Measurements from ENCODE around the gene SPINT1.
"Not testable (repeated sequence)": the region's sequence is repeated elsewhere in the genome, so short reads cannot be mapped to it uniquely, and the experiment has no call there.

SPINT1 gene

DNA sequence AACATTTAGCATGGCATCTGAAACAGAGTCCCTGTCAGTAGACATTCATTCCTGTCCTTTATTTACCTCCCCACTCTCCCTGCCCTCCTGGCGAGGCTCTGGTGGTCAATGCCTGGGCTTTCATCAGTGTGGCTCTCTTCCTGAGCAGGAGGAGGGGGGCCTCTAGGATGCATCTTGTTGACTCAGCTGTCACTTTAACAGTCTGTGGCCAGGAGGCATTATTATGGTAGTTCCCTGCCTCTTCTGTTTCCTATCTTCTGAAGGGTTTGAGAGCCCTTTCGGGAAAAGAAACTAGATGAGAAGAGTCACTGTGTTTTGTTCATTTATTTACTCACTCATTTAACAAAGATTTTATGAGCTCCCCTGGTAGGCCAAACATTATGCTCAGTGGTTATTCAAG, 13.0 kb upstream of the SPINT1 start:
- FAIRE-seq = no peak

DNA sequence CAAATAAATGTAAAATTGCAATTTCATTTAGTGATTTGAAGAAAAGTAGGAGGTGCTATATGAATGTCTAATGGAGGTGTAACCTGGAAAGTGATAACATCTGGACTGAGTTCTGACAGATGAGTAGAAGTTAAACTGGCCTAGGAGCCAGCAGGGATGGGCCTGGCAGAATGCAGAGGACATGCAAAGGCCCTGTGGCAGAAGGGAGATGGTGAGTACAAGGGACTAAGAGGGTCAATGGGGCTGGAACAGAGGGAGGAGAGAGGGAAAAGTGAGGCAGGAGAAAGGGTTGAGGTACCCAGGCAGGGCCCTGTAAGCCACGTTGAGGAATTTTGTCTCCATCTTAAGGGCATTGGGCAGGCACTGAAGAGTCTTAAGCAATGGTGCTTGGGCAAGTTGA, 12.0 kb upstream of the SPINT1 start:
- no peak for FAIRE-seq

DNA sequence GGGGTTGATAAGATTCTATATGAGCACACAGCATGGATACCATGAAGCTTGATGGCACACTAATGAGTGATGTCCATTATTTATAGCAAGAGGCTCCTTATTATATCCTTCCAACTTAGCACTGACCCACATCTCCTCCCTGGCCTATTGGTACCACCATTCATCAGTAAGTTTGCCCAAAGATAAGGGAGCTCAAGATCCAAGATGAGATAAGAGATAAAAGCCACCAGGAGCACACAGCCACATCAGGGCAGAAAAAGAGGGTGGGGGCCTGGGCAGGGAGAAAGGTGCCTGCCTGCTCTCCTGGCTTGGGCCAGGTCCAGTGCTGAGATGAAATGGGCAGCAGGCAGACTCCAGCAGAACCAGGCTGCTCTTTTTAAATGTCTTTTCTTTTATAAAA, 10.9 kb upstream of the SPINT1 start:
- FAIRE-seq = no peak

DNA sequence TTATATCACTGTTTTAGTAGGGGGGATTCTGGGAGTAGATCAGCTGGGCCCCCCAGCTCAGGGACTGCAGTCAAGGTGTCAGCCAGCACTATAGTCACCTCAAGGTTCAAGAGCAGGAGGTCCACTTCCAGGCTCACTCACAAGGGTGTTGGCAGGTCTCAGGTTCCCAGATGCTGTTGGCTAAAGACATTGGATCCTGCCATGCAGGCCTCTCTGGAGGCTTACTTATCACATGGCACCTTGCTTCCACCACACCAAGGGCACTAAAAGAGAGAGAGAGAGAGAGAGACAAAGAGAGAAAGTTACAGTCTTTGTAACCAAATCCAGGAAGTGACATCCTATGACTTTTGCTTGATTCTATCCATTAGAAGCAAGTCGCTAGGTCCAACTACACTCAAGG, 7.8 kb upstream of the SPINT1 start:
- FAIRE-seq = no peak

DNA sequence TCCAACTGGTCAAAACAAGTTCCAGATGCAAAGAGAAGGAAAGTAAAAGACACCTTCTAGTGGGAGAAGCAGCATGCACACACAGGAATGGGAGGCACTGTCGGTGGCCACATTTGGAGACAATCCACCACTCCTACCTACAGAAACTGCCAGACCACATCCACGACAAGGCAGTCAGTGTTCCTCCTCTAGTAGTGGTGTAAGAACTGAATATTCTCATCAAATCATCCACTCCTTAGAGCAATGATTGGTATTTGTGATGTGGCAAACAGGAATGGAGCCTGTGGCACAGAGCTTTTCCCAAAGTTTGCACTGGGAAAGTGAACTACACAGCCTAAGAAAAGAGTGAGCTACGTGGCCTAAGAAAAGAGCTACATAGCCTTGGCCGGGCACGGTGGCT, 5.1 kb upstream of the SPINT1 start:
- no peak for FAIRE-seq

DNA sequence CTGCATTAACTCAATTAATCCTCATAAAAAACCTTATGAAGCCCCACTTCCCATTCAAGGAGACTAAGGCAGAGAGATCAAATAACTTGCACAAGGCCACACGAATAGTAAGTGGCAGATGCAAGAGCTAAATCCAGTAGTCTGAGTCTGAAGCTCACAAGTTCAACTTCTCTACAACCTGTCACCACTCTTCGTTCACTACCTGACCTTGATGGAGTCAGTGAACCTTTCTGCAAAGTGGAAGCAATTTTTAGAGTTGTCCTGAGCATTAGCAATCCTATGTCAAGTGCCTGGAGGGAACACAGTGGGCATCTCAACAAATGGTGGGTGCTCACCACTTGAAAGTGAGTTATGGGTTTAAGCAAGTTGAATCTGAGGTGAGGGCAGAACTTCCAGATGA, 2.1 kb upstream of the SPINT1 start:
- no peak for FAIRE-seq

DNA sequence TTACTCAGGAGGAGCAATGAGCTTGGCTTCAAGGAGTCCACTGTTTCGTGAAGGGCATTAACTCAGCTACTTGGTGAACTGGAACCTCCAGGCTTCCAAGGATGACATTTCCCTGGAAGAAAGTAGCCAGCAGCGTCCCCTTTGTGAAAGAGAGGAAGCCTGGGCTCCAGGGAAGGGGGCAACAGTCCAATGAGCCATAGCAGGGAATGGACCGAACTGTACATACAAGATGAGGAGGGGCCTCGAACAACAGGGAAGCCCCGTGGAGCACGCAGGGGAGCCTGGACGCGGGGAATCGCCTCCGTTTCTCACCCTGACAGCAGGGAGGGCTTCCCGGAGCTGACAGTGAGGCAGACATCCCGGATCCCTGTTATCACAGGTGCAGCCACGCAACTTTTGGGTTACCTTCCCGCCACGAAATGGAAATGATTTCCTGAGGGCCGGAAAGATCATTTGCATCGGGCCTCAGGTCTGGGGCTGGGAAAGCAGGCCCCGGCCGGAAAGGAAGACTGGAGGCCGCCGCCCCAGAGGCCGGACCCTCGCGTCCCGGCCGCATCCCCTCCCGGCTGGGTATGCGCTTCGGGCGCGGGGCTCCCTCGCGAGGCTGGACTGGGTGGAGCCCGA, 475 bp upstream of the SPINT1 start:
- no peak for FAIRE-seq

DNA sequence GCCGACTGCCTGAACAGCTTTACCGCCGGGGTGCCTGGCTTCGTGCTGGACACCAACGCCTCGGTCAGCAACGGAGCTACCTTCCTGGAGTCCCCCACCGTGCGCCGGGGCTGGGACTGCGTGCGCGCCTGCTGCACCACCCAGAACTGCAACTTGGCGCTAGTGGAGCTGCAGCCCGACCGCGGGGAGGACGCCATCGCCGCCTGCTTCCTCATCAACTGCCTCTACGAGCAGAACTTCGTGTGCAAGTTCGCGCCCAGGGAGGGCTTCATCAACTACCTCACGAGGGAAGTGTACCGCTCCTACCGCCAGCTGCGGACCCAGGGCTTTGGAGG, 815 bp downstream of the SPINT1 start:
- no peak for FAIRE-seq

DNA sequence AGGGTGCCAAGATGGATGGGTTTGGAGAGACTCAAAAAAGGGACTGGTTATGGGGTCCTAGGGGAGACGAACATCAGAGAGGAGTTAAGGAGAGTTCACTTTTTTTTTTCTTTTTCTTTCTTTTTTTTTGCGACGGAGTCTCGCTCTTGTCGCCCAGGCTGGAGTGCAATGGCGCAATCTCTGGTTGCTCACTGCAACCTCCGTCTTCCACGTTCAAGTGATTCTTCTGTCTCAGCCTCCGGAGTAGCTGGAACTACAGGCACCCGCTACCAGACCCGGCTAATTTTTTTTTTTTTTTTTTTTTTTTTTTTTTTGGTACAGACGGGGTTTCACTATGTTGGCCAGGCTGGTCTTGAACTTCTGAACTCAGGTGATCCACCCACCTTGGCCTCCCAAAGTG, 1.2 kb downstream of the SPINT1 start:
- no peak for FAIRE-seq

DNA sequence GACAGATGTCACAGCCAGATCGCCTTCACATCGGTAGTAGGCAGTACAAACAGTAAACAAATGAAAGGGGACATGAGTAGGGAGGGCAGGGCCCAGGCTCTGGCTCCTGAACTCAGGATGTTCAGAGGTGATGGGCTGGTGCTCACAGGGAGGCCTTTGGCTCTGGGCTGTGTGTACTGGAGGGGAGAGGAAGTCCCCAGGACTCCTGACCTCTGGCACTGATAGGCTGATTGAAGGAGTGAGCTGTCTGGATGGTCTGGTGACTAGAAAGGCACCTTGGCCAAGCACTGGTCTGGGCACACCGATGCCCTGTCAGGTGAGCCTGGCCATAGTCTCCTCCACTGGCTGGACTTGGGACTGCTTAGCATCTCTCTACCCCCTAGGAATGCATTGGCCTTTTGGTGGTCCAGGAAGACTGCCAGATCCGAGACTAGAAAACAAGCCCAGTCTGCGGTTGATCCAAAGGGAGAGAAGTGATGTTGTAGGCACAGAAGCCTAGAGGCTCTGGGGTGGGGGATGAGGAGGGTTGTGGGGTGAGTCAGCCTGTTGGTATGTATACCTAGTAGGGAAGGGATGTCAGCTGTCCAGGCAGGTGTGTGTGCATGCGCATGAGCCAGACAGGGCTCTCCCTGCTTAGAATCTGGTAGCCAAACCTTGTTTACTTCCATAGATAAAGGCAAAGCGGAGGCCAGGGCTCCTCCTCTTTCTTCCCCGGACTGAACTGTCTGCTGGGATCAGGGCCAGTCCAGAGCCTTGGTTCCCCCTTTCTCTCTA, 1.9 kb downstream of the SPINT1 start:
- FAIRE-seq = no peak

DNA sequence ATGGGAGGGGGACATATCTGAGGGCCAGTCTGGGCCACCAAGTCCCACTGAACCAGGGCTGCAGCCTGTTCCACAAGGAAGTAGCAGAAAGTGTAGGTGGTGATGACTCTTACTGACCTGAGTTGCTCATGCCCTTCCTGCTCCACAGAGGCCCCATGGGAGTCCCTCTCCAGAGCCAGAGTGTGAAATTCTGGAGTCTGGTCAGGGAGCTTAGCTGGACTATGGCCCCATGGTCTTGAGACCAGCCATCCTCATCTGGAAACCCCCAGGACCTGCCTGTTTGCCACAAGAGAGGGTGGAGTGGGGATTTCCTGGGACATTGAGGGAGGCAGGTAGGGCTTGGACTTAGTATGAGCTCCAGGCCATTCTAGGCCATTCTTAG, 3.0 kb downstream of the SPINT1 start:
- no peak for FAIRE-seq

DNA sequence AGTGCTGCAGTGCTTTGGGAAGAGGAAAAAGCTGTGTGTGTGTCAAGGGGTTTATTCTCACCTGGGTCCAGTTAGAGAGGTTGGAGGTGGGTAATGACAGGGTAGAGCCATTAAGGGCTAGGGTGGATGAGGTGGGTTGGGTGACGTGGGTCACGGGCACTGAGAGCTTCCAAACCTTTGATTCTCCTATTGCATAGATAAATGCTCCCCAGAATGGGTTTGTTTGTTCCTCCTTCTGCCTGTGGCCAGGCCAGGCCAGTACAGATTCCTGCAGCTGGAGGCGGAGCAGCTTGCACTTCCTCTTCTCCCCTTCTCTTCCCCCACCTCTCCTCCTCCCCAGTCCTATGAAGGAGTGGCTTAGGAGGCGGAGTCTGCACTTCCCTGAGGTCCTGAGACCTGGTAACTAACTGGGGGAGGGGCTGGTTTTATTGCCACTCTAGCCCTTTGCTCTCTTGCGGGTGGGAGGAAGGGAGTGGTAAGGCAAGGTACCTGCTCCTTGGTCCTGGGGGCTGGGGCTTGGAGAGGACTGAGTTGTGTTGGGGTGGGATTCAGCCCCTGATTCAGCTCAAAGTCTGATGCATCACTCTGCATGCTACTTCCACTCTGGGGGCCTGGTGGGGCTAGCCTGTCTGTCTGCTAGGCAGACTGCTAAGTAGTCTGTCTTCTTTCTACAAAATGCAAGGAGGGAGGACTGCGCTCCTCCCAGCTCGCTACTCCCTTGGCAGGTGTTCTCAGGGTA, 3.5 kb downstream of the SPINT1 start:
- FAIRE-seq = no peak

DNA sequence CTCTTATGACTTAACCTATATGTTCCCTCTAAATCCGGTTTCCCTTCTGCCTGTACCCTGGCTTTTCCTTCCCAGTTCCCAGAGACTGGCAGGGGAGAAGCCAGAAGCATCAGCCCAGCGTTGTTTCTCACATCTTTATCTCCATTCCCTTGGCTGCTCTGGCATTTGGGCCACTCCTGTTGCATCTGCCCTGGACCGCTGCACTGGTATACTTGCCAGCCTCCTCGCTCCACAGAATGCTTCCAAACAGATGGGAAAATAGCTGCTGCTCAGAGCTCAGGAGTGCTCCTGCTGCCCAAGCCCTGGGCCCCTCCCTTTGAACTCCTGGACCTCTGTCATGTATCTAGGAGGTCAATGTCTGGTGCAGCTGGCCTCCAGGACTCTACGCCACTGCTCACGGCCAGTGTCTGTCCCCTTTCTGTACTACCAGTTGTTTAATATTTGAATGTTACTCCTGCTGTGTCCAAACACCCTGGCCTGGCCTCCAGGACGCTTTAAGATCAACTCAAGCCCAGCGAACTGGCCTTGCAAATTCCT, 6.8 kb downstream of the SPINT1 start:
- FAIRE-seq = no peak

DNA sequence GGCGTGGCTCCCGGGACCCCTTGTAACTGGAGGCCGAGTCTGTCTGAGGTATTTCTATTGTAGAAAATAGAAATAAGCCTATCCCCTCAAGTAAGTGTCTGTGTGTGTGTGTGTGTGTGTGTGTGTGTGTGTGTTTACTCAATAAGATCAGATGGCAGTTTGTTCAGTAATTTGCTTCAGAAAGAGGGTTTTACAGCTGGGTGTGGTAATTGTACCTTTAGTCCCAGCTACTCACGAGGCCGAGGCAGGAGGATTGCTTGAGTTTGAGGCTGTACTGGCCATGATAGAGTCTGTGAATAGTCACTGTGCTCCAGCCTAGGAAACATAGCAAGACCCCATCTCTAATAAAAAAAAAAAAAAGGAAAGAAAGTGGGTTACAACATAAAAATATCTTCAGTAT, 8.7 kb downstream of the SPINT1 start:
- FAIRE-seq = no peak

DNA sequence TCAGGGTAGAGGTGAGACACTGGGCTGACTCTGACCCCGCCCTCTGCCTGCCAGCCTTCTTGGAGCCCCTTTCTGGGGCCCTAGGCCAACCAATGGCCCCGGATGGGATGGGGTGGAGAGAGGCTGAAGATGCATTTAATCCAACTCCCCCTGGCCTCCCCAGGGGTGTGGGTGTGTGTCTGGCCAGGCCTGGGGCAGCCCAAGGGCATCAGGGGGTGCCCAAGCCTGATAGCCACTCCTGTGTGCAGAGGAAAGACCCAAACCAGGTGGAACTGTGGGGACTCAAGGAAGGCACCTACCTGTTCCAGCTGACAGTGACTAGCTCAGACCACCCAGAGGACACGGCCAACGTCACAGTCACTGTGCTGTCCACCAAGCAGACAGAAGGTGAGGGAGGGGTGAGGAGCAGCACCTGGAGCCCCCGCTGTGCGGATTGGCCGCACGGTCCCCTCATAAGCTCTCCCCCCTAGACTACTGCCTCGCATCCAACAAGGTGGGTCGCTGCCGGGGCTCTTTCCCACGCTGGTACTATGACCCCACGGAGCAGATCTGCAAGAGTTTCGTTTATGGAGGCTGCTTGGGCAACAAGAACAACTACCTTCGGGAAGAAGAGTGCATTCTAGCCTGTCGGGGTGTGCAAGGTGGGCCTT, 9.5 kb downstream of the SPINT1 start:
- FAIRE-seq = no peak

DNA sequence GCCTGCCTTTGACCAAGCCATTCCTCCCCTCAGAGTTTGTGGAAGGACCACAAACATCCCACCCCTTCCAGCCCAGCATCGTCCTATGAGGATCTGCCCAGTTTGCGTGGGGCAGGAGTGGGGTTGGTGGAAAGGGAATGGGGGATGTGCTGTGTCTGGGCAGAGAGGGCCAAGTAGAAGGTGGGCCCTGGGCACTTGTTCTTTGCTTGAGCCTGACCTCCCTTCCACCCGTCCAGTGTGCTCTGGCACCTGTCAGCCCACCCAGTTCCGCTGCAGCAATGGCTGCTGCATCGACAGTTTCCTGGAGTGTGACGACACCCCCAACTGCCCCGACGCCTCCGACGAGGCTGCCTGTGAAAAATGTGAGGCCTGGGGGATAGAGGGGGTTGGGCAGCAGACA, 10.3 kb downstream of the SPINT1 start:
- FAIRE-seq = no peak

DNA sequence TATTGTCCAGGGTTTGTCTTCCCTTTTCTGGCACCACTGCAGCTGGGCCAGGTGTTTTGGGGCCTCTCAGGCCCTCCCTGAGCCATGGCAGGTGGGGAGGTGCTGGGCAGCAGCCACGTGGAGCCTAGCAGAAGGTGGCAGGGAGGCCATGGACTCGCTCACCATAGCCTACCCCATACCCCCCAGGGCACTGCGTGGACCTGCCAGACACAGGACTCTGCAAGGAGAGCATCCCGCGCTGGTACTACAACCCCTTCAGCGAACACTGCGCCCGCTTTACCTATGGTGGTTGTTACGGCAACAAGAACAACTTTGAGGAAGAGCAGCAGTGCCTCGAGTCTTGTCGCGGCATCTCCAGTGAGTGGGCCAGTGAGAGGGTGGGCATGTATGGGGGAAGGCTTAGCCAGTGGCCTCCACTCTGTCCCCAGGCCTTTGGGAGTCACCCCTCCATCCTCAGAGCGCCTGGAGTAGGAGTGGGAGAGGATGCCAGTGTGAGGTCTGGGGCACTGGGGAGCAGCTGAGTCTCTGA, 11.9 kb downstream of the SPINT1 start:
- FAIRE-seq = no peak

DNA sequence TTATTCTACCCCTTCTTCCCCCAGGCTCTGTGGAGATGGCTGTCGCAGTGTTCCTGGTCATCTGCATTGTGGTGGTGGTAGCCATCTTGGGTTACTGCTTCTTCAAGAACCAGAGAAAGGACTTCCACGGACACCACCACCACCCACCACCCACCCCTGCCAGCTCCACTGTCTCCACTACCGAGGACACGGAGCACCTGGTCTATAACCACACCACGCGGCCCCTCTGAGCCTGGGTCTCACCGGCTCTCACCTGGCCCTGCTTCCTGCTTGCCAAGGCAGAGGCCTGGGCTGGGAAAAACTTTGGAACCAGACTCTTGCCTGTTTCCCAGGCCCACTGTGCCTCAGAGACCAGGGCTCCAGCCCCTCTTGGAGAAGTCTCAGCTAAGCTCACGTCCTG, 12.9 kb downstream of the SPINT1 start:
- no peak for FAIRE-seq

DNA sequence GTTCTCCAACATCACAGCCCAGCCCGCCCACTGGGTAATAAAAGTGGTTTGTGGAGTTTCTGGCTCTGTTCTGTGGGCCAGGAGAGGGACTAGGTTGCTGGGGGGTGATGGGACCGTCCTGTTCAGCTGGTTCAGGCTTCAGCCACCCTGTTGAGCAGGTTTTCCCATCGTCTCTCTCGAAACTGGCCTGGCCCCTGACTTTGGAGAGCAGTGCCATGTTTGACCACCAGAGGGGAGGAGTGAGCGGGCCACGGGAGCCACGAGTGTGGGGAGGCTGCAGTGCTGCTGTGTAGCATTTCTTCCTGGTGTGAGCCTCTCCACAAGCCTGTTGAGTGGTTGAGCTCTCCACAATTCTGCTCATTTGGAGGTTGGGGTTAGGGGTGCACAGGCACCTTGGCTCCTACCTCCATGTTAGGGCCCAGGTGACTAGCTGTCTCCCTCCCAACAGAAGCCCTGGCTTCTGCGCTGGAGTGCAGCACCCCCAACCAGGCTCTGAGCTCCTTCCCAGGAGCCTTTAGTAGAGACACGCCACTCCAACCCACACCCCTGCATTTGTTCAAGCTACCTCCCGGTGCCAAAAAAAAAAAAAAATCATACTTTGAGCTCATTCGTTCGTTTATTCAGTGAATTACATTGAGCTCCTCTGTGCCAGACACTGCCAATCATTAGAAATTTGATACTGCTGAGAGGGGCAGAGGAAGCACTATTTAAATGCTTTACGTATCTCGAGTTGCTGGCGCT, 13.9 kb downstream of the SPINT1 start:
- no peak for FAIRE-seq

DNA sequence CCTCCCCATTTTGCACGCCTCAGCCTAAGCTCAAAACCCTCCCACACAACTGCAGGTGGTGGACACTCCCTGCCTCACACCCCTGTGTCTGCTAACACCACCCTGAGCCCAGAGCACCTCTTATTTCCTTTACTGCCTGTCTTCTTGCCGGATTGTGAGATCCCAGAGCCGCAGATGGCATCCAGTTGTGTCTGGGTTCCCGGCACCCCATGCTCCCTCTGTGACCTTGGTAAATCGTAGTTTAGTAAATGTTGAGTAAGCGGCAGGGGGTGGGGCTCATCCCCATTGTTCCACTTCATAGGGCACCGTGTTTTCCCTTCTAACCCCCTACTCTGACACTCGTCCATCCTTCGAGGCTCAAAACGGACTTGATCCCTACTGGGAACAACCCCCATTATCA, 14.9 kb downstream of the SPINT1 start:
- no peak for FAIRE-seq

DNA sequence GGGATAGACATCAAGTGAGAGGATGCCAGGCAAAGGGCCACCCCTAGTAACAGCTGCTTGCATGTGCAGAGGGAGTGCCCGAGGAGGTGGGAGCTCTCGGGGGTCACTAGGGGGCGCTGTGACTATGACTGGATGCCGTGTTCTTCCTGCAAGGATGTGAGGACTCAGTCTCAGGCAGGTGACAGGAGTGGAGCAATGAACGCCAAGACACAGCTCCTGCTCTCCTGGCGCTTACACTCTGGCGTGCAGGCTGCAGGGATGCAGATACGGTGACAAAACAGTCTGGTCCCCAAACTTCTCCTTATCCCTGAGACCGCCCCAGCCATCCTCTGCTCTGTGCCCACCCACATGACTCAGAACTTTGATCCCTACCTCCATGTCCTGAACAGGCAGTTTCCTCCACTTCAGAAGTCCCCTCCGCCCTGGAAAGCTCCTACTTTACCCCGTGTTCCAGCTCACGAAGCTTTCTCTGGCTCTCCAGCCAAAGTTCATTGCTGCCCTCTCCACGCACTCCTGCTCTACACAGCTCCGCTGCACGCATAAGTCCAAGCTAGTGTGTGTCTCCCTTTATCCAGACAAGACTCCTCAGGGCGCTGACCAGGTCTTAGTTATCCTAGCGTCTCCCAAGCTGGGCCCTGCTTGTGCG, 15.5 kb downstream of the SPINT1 start:
- no peak for FAIRE-seq

DNA sequence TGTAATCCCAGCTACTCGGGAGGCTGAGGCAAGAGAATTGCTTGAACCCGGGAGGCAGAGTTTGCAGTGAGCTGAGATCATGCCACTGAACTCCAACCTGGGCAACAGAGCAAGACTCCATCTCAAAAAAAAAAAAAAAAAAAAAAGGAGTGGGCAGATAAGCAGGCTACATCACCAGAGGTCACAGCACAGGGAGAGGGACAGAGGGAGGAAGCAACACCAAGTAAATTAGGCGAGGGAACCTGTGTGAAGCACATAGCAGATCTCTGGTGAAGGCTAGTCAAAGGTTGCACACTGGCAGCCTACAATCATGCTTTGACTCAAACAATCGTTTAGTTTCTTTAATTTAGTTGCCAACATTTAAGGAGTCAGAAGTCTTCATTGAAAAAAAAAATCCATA, 17.3 kb downstream of the SPINT1 start:
- not testable (repeated sequence) for FAIRE-seq
